HEK293 (cell line): ENCODE data around the gene TOP3B.

Experiments
- CTCF ChIA-PET: fragments of 350-600 bp; formaldehyde crosslinking; extraction: SDS; loops from one replicate; lab custom pipeline; 2021; ENCODE audit warnings: antibody characterized with exemption; lab: Yijun Ruan, JAX
- POLR2A ChIA-PET: fragments of 300-600 bp; formaldehyde crosslinking; extraction: SDS; loops from one replicate; lab custom pipeline; 2020; ENCODE audit warnings: antibody characterized with exemption, inconsistent platforms; lab: Yijun Ruan, JAX
- H3K27ac ChIP-seq: fragments of 200-500 bp; sonication (Bioruptor generic); 2 replicates; pipeline ENCODE4 v1.5.1; 2014; ENCODE audit warnings: low read depth, low read length, control low read depth, inconsistent platforms; ENCODE audit errors: extremely low read depth
- H3K36me3 ChIP-seq, 2 experiments: fragments of 200-500 bp in 1 of 2; sonication (Bioruptor generic) in 1 of 2; 1 replicate in 1 of 2; 2 replicates in 1 of 2; pipeline ENCODE4 v1.5.1; 2014 to 2017; ENCODE audit warnings: inconsistent platforms in 2 of 2, low read length in 2 of 2; ENCODE audit not compliant: control insufficient read depth in 2 of 2, insufficient read depth in 1 of 2
- H3K4me1 ChIP-seq: fragments of 200-500 bp; sonication (Bioruptor generic); 2 replicates; pipeline ENCODE4 v1.5.1; 2014; ENCODE audit warnings: mild to moderate bottlenecking, low read length, inconsistent platforms; ENCODE audit not compliant: control insufficient read depth, insufficient read depth
- H3K4me3 ChIP-seq: 2 replicates; pipeline ENCODE4 v1.5.1; 2011; ENCODE audit warnings: low read depth, mild to moderate bottlenecking, control low read depth, low read length, moderate library complexity
- H3K9me3 ChIP-seq: fragments of 200-500 bp; sonication (Bioruptor generic); 2 replicates; pipeline ENCODE4 v1.5.1; 2014; ENCODE audit warnings: low read depth, low read length, inconsistent platforms; ENCODE audit not compliant: control insufficient read depth, insufficient read depth
- KLF10 ChIP-seq: fragments of 450-650 bp; IDR thresholded peaks from 2 replicates; pipeline ENCODE4 v1.5.1; 2018; ENCODE audit warnings: missing biosample characterization, mild to moderate bottlenecking, missing genetic modification characterization
- PRDM1 ChIP-seq: fragments of 450-650 bp; formaldehyde crosslinking; IDR thresholded peaks from 2 replicates; pipeline ENCODE4; 2016; ENCODE audit warnings: missing biosample characterization, missing genetic modification characterization
- WT1 ChIP-seq: fragments of 450-650 bp; formaldehyde crosslinking; IDR thresholded peaks from 2 replicates; pipeline ENCODE4 v1.5.1; 2016; ENCODE audit warnings: missing biosample characterization, missing genetic modification characterization
- YY2 ChIP-seq: fragments of 450-650 bp; formaldehyde crosslinking; IDR thresholded peaks from 2 replicates; pipeline ENCODE4 v1.5.1; 2016; ENCODE audit warnings: missing biosample characterization, missing genetic modification characterization
- ZNF121 ChIP-seq: fragments of 450-650 bp; formaldehyde crosslinking; IDR thresholded peaks from 2 replicates; pipeline ENCODE4 v1.5.1; 2016; ENCODE audit warnings: missing biosample characterization, missing genetic modification characterization
- ZNF157 ChIP-seq: fragments of 450-650 bp; formaldehyde crosslinking; IDR thresholded peaks from 2 replicates; pipeline ENCODE4 v1.5.1; 2016; ENCODE audit warnings: missing biosample characterization, missing genetic modification characterization
- ZNF24 ChIP-seq: fragments of 450-650 bp; formaldehyde crosslinking; IDR thresholded peaks from 2 replicates; pipeline ENCODE4 v1.5.1; 2016; ENCODE audit warnings: missing biosample characterization, missing genetic modification characterization
- ZNF560 ChIP-seq: fragments of 450-650 bp; formaldehyde crosslinking; IDR thresholded peaks from 2 replicates; pipeline ENCODE4 v1.5.1; 2017; ENCODE audit warnings: missing biosample characterization, missing genetic modification characterization, borderline replicate concordance
- ZNF677 ChIP-seq: fragments of 450-650 bp; IDR thresholded peaks from 2 replicates; pipeline ENCODE4 v1.5.0; 2018; ENCODE audit warnings: missing biosample characterization, mild to moderate bottlenecking, missing genetic modification characterization, moderate library complexity
- ZNF692 ChIP-seq: fragments of 450-650 bp; formaldehyde crosslinking; IDR thresholded peaks from 2 replicates; pipeline ENCODE4 v1.5.1; 2016; ENCODE audit warnings: missing biosample characterization, missing genetic modification characterization

The TOP3B gene

GRCh38 chr22:21968452-21969129 is 14.0 kb downstream of the TOP3B start:
- Histone ChIP-seq H3K4me3 (no peak overlapping the region), H3K9me3 (no peaks in the 10 kb centered on the region), H3K36me3 (peaks cover 18 to 97% of the 10 kb centered on the region in 2 experiments), H3K27ac (no peak overlapping the region), H3K4me1 (no peaks in the 10 kb centered on the region)
- ChIA-PET CTCF (interaction anchor here (0.6 to 9.3 kb wide), 5 partner anchors 14 to 186 kb away, joined by 3 to 47 read pairs (median 4); partner anchors contain the start of genes PPM1F and TOP3B), POLR2A (no interaction called here)
- TF ChIP-seq YY2 (tag by site-specific recombination) (no peak), KLF10 (no peak), ZNF560 (tag by site-specific recombination) (no peak)

- Histone ChIP-seq H3K4me1 (no peaks in the 10 kb centered on the region), H3K27ac (no peak overlapping the region), H3K4me3 (no peak overlapping the region), H3K36me3 (peaks cover 14 to 96% of the 10 kb centered on the region in 2 experiments)
- TF ChIP-seq ZNF692 (tag by site-specific recombination): no peak
- TF ChIP-seq ZNF677 (tag by site-specific recombination): no peak
- no peak for TF ChIP-seq WT1 (tag by site-specific recombination)
- no peak for TF ChIP-seq ZNF24 (tag by site-specific recombination)
- TF ChIP-seq, all 188 proteins: peak for 0
- ChIA-PET POLR2A (no interaction called here), CTCF (interaction anchor here (0.6 to 9.3 kb wide), 6 partner anchors 14 to 93 kb away, joined by 3 to 47 read pairs (median 4); partner anchors contain the start of genes PPM1F and TOP3B)
- no peaks in the 10 kb centered on the region for H3K9me3 ChIP-seq
These were observed 14.8 kb downstream of the TOP3B start for GRCh38 chr22:21967693-21968271.

- ChIA-PET POLR2A (no interaction called here), CTCF (interaction anchor here (0.6 to 9.3 kb wide), 5 partner anchors 14 to 109 kb away, joined by 3 to 47 read pairs (median 3); partner anchors contain the start of genes PPM1F and TOP3B)
- TF ChIP-seq PRDM1 (tag by site-specific recombination) (no peak), ZNF157 (tag by site-specific recombination) (peak; percentile 84)
- Histone ChIP-seq H3K27ac (no peak overlapping the region), H3K9me3 (no peaks in the 10 kb centered on the region), H3K4me1 (no peaks in the 10 kb centered on the region), H3K36me3 (peaks cover 10 to 97% of the 10 kb centered on the region in 2 experiments), H3K4me3 (no peak overlapping the region)
These were observed 15.7 kb downstream of the TOP3B start for GRCh38 chr22:21966643-21967516.

- H3K36me3 ChIP-seq: peaks cover 8 to 97% of the 10 kb centered on the region in 2 experiments; a peak in 2 of 3 replicates
- no peak overlapping the region for H3K4me3 ChIP-seq
- POLR2A ChIA-PET: interaction anchor here (0.6 kb wide), 1 partner anchor 12 kb away, joined by 9 read pairs; no protein-coding TSS in a partner anchor
- no peaks in the 10 kb centered on the region for H3K9me3 ChIP-seq
- no peaks in the 10 kb centered on the region for H3K4me1 ChIP-seq
- TF ChIP-seq ZNF121 (tag by site-specific recombination) (peak; percentile 70; the same call in 1 of the 2 replicates), ZNF560 (tag by site-specific recombination) (no peak)
- CTCF ChIA-PET: interaction anchor here (1.1 to 9.3 kb wide), 3 partner anchors 13 to 96 kb away, joined by 3 to 47 read pairs (median 3); partner anchors contain the start of gene PPM1F
- no peak overlapping the region for H3K27ac ChIP-seq
These were observed 16.8 kb downstream of the TOP3B start for GRCh38 chr22:21965762-21966288.
